WTC11 (cell line): ENCODE measurements around the gene MEGF8.

Experiments
- JUN ChIP-seq: sonication (generic); formaldehyde crosslinking; IDR thresholded peaks from 2 replicates; pipeline ENCODE4 v1.8.0; 2023; ENCODE audit warnings: mild to moderate bottlenecking, missing genetic modification reagents
- NR1H2 ChIP-seq: sonication (generic); formaldehyde crosslinking; IDR thresholded peaks from 2 replicates; pipeline ENCODE4 v1.9.0; 2021; ENCODE audit warnings: mild to moderate bottlenecking, moderate library complexity, missing genetic modification reagents
- TF ChIP-seq, protein P1 (sequence below): fragments of 200-600 bp; IDR thresholded peaks from 2 replicates; pipeline ENCODE4 v1.8.0; 2022; ENCODE audit warnings: antibody characterized with exemption
- TF ChIP-seq, protein P2 (sequence below): sonication (generic); formaldehyde crosslinking; IDR thresholded peaks from 2 replicates; pipeline ENCODE4 v1.8.0; 2022; ENCODE audit warnings: missing genetic modification reagents
- TF ChIP-seq, protein P3 (sequence below): sonication (generic); formaldehyde crosslinking; IDR thresholded peaks from 2 replicates; pipeline ENCODE4 v1.8.0; 2022; ENCODE audit warnings: mild to moderate bottlenecking, missing genetic modification reagents
- TF ChIP-seq, protein P4 (sequence below): sonication (generic); formaldehyde crosslinking; IDR thresholded peaks from 2 replicates; pipeline ENCODE4 v1.8.1; 2023; ENCODE audit warnings: mild to moderate bottlenecking, missing genetic modification reagents

DNA sequence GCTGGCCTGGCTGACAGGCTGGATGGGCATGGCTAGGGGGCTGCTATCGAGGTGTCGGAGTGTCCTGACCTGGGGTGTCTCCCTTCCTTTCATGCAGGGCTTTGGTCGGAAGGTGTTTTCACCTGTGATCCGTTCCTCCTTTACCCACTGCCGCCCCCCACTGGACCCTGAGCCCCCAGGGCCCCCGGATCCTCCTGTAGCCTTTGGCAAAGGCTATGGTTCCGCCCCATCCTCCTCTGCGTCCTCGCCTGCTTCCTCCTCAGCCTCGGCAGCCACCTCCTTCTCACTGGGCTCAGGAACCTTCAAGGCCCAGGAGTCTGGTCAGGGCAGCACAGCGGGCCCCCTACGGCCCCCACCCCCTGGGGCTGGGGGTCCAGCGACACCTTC is 35.3 kb upstream of the MEGF8 start:
- TF ChIP-seq, protein P1, sequence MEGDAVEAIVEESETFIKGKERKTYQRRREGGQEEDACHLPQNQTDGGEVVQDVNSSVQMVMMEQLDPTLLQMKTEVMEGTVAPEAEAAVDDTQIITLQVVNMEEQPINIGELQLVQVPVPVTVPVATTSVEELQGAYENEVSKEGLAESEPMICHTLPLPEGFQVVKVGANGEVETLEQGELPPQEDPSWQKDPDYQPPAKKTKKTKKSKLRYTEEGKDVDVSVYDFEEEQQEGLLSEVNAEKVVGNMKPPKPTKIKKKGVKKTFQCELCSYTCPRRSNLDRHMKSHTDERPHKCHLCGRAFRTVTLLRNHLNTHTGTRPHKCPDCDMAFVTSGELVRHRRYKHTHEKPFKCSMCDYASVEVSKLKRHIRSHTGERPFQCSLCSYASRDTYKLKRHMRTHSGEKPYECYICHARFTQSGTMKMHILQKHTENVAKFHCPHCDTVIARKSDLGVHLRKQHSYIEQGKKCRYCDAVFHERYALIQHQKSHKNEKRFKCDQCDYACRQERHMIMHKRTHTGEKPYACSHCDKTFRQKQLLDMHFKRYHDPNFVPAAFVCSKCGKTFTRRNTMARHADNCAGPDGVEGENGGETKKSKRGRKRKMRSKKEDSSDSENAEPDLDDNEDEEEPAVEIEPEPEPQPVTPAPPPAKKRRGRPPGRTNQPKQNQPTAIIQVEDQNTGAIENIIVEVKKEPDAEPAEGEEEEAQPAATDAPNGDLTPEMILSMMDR: no peak
- TF ChIP-seq, protein P2, sequence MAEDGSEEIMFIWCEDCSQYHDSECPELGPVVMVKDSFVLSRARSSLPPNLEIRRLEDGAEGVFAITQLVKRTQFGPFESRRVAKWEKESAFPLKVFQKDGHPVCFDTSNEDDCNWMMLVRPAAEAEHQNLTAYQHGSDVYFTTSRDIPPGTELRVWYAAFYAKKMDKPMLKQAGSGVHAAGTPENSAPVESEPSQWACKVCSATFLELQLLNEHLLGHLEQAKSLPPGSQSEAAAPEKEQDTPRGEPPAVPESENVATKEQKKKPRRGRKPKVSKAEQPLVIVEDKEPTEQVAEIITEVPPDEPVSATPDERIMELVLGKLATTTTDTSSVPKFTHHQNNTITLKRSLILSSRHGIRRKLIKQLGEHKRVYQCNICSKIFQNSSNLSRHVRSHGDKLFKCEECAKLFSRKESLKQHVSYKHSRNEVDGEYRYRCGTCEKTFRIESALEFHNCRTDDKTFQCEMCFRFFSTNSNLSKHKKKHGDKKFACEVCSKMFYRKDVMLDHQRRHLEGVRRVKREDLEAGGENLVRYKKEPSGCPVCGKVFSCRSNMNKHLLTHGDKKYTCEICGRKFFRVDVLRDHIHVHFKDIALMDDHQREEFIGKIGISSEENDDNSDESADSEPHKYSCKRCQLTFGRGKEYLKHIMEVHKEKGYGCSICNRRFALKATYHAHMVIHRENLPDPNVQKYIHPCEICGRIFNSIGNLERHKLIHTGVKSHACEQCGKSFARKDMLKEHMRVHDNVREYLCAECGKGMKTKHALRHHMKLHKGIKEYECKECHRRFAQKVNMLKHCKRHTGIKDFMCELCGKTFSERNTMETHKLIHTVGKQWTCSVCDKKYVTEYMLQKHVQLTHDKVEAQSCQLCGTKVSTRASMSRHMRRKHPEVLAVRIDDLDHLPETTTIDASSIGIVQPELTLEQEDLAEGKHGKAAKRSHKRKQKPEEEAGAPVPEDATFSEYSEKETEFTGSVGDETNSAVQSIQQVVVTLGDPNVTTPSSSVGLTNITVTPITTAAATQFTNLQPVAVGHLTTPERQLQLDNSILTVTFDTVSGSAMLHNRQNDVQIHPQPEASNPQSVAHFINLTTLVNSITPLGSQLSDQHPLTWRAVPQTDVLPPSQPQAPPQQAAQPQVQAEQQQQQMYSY (CRISPR knock-in tag): no peak
- TF ChIP-seq NR1H2 (no peak), JUN (CRISPR knock-in tag) (no peak)
- TF ChIP-seq, protein P3, sequence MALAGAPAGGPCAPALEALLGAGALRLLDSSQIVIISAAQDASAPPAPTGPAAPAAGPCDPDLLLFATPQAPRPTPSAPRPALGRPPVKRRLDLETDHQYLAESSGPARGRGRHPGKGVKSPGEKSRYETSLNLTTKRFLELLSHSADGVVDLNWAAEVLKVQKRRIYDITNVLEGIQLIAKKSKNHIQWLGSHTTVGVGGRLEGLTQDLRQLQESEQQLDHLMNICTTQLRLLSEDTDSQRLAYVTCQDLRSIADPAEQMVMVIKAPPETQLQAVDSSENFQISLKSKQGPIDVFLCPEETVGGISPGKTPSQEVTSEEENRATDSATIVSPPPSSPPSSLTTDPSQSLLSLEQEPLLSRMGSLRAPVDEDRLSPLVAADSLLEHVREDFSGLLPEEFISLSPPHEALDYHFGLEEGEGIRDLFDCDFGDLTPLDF (CRISPR knock-in tag): no peak
- TF ChIP-seq, protein P4, sequence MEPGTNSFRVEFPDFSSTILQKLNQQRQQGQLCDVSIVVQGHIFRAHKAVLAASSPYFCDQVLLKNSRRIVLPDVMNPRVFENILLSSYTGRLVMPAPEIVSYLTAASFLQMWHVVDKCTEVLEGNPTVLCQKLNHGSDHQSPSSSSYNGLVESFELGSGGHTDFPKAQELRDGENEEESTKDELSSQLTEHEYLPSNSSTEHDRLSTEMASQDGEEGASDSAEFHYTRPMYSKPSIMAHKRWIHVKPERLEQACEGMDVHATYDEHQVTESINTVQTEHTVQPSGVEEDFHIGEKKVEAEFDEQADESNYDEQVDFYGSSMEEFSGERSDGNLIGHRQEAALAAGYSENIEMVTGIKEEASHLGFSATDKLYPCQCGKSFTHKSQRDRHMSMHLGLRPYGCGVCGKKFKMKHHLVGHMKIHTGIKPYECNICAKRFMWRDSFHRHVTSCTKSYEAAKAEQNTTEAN (CRISPR knock-in tag): no peak
